NCI-H226 (cell line): ENCODE results near the gene INPP5D.
"Not testable (repeated sequence)": the region's sequence is repeated elsewhere in the genome, so short reads cannot be mapped to it uniquely, and the experiment has no call there.

Experiments
- DNase-seq: peaks from one replicate; pipeline ENCODE4 v3.0.0-alpha.2; 2015

The INPP5D gene

GRCh38 chr2:233056961-233057605 is 3.1 kb upstream of the INPP5D start:
- no peak for DNase-seq

GRCh38 chr2:233058717-233059546 is 1.2 kb upstream of the INPP5D start:
- DNase-seq = no peak

GRCh38 chr2:233059547-233059796 is 670 bp upstream of the INPP5D start:
- DNase-seq = no peak

GRCh38 chr2:233060501-233060979 is 398 bp downstream of the INPP5D start:
- DNase-seq = no peak

- no peak for DNase-seq
These were observed 943 bp downstream of the INPP5D start for GRCh38 chr2:233060980-233061590.

GRCh38 chr2:233061591-233062450 is 1.7 kb downstream of the INPP5D start:
- DNase-seq = no peak

- DNase-seq = no peak
These were observed 2.3 kb downstream of the INPP5D start for GRCh38 chr2:233062451-233062850.

GRCh38 chr2:233062946-233063268 is 2.8 kb downstream of the INPP5D start:
- no peak for DNase-seq

GRCh38 chr2:233063269-233063975 is 3.3 kb downstream of the INPP5D start:
- DNase-seq = no peak

- DNase-seq = no peak
These were observed 3.9 kb downstream of the INPP5D start for GRCh38 chr2:233063976-233064411.

- DNase-seq = no peak
These were observed 4.5 kb downstream of the INPP5D start for GRCh38 chr2:233064530-233065199.

- DNase-seq = not testable (repeated sequence)
These were observed 5.1 kb downstream of the INPP5D start for GRCh38 chr2:233065200-233065589.

- no peak for DNase-seq
These were observed 5.9 kb downstream of the INPP5D start for GRCh38 chr2:233065954-233066470.

- DNase-seq = no peak
These were observed 8.7 kb downstream of the INPP5D start for GRCh38 chr2:233068762-233069418.

GRCh38 chr2:233072838-233073237 is 12.7 kb downstream of the INPP5D start:
- no peak for DNase-seq

GRCh38 chr2:233074106-233074505 is 14.0 kb downstream of the INPP5D start:
- no peak for DNase-seq

GRCh38 chr2:233075141-233075965 is 15.2 kb downstream of the INPP5D start:
- no peak for DNase-seq

GRCh38 chr2:233075966-233076339 is 15.8 kb downstream of the INPP5D start:
- no peak for DNase-seq

GRCh38 chr2:233076749-233077148 is 16.6 kb downstream of the INPP5D start:
- no peak for DNase-seq

GRCh38 chr2:233079473-233079877 is 19.3 kb downstream of the INPP5D start:
- no peak for DNase-seq
